SU-DHL-6 (cell line): Measurements from ENCODE around the gene NT5DC2.

Source experiments
- CTCF ChIP-seq: fragments of 200-600 bp; sonication (generic); IDR thresholded peaks from one replicate; pipeline ENCODE4 v1.5.1; 2017; ENCODE audit warnings: antibody characterized with exemption, mild to moderate bottlenecking, low read length, moderate library complexity; ENCODE audit not compliant: insufficient read depth, poor library complexity, severe bottlenecking
- EZH2phosphoT487 ChIP-seq: fragments of 200-600 bp; sonication (generic), shearing (Covaris generic); conservative IDR thresholded peaks from 2 replicates; pipeline ENCODE4 v1.6.1; 2018; ENCODE audit warnings: mild to moderate bottlenecking, antibody characterized with exemption, low read length, moderate library complexity, mixed read lengths

DNA sequence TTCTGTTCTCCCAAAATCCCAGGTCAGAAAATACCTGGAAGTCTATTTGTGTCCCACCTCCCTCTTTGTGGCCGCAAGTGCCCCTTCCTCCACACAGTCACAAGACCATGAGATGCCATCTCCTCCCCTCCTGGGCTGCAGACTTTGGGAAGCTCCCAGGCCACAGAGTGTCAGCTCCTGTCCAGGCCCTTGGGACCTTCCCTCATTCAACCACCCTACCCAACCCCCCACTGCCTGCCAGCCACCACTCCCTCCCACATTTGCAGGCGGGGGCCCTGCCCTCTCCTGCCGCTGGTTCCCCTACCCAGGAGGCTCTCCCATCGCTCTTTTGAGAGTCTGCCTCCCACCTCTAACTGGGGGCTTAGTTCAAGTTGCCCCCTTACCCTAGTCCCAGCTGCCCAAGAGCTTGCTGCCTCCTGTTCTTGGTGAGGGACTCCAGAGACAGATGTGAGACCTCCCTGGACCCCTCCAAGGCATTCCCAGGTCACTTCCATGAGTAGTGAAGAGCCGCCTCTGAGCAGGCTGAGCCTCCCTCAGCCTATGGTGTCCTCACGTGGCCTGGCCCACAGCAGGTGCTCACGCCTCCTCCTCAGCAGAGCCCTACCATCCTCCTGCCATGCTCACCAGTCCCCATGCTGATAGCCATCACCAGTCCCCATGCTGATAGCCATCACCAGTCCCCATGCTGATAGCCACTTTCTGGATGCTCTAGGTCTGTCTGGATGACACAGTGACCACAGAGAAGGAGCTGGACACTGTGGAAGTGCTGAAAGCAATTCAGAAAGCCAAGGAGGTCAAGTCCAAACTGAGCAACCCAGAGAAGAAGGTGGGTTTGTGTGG is 54.4 kb downstream of the NT5DC2 start:
- no peak for TF ChIP-seq CTCF
- no peak for TF ChIP-seq EZH2phosphoT487
